Activated naive CD4-positive, alpha-beta T cell (primary cell): ENCODE data around the gene DAND5.
A peak's percentile ranks its signal among the peaks of the same experiment; 100 is the strongest.
"Not testable (repeated sequence)": the region's sequence is repeated elsewhere in the genome, so short reads cannot be mapped to it uniquely, and the experiment has no call there.

Experiments
- DNase-seq, 4 experiments: peaks; one replicate each; lab custom pipeline; 2025; lab: John Stamatoyannopoulos, UW

The DAND5 gene

GRCh38 chr19:12967907-12968306 is 1.5 kb upstream of the DAND5 start:
- no peak for DNase-seq

GRCh38 chr19:12970070-12970820 is 869 bp downstream of the DAND5 start:
- no peak for DNase-seq

- DNase-seq: no peak
Observed at GRCh38 chr19:12973236-12973635, 3.9 kb downstream of the DAND5 start.

GRCh38 chr19:12974301-12975220 is 5.2 kb downstream of the DAND5 start:
- no peak for DNase-seq

- no peak for DNase-seq
Observed at GRCh38 chr19:12975221-12975741, 5.9 kb downstream of the DAND5 start.

- DNase-seq: not testable (repeated sequence)
Observed at GRCh38 chr19:12976109-12976508, 6.7 kb downstream of the DAND5 start.

GRCh38 chr19:12979974-12980373 is 10.6 kb downstream of the DAND5 start:
- DNase-seq: no peak

GRCh38 chr19:12982648-12983047 is 13.3 kb downstream of the DAND5 start:
- no peak for DNase-seq

- no peak for DNase-seq
Observed at GRCh38 chr19:12983091-12983490, 13.7 kb downstream of the DAND5 start.

GRCh38 chr19:12983542-12984142 is 14.3 kb downstream of the DAND5 start:
- peak; percentile 58 to 81 (median 69) for DNase-seq

- no peak for DNase-seq
Observed at GRCh38 chr19:12984143-12984627, 14.8 kb downstream of the DAND5 start.

- DNase-seq: no peak
Observed at GRCh38 chr19:12984683-12985048, 15.3 kb downstream of the DAND5 start.

GRCh38 chr19:12985049-12985776 is 15.8 kb downstream of the DAND5 start:
- DNase-seq: no peak

GRCh38 chr19:12986726-12987125 is 17.4 kb downstream of the DAND5 start:
- DNase-seq: no peak

- DNase-seq: no peak
Observed at GRCh38 chr19:12987190-12987589, 17.8 kb downstream of the DAND5 start.

GRCh38 chr19:12987781-12988180 is 18.4 kb downstream of the DAND5 start:
- no peak for DNase-seq

GRCh38 chr19:12990431-12990830 is 21.1 kb downstream of the DAND5 start:
- DNase-seq: no peak

- DNase-seq: no peak
Observed at GRCh38 chr19:12990853-12991252, 21.5 kb downstream of the DAND5 start.

GRCh38 chr19:12991296-12991695 is 21.9 kb downstream of the DAND5 start:
- no peak for DNase-seq

GRCh38 chr19:12992729-12993128 is 23.4 kb downstream of the DAND5 start:
- no peak for DNase-seq

- no peak for DNase-seq
Observed at GRCh38 chr19:12993562-12993961, 24.2 kb downstream of the DAND5 start.
